Effector memory CD8-positive, alpha-beta T cell (primary cell): ENCODE results near the gene CDK9.

ENCODE experiments used
- ATAC-seq: fragments of 150-1000 bp; cut with Tn5 transposase; replicated peaks from 2 replicates; pipeline ENCODE4 v1.10.0; 2021; ENCODE audit warnings: mild to moderate bottlenecking, moderate library complexity
- DNase-seq, 3 experiments: peaks; one replicate each; pipeline ENCODE4 v3.0.0; 2021
- H3K27ac Mint-ChIP-seq, 2 donors: one replicate each; pipeline ENCODE4 v1.8.0; 2022; ENCODE audit warnings: mild to moderate bottlenecking in 2 of 2, mixed read lengths in 2 of 2, moderate library complexity in 2 of 2
- H3K27me3 Mint-ChIP-seq, 2 donors: one replicate each; pipeline ENCODE4 v1.8.0; 2022; ENCODE audit warnings: mixed read lengths in 2 of 2
- H3K36me3 Mint-ChIP-seq: one replicate; pipeline ENCODE4 v1.8.0; 2022; ENCODE audit warnings: mild to moderate bottlenecking, moderate library complexity, mixed read lengths; ENCODE audit not compliant: insufficient read depth
- H3K4me1 Mint-ChIP-seq, 2 donors: one replicate each; pipeline ENCODE4 v1.8.0; 2022; ENCODE audit warnings: low read depth in 2 of 2, mixed read lengths in 2 of 2
- H3K4me3 Mint-ChIP-seq, 2 donors: one replicate each; pipeline ENCODE4 v1.8.0; 2022; ENCODE audit warnings: mild to moderate bottlenecking in 2 of 2, mixed read lengths in 2 of 2, moderate library complexity in 2 of 2
- H3K9me3 Mint-ChIP-seq, 2 donors: one replicate each; pipeline ENCODE4 v1.8.0; 2022; ENCODE audit warnings: mixed read lengths in 2 of 2
- total RNA-seq, 9 experiments: gene quantifications; one replicate each; lab custom pipeline; 2026; lab: John Stamatoyannopoulos, UW

Gene CDK9
- total RNA-seq = 60.8 to 123 (median 91.3) reads per million in 9 experiments

DNA sequence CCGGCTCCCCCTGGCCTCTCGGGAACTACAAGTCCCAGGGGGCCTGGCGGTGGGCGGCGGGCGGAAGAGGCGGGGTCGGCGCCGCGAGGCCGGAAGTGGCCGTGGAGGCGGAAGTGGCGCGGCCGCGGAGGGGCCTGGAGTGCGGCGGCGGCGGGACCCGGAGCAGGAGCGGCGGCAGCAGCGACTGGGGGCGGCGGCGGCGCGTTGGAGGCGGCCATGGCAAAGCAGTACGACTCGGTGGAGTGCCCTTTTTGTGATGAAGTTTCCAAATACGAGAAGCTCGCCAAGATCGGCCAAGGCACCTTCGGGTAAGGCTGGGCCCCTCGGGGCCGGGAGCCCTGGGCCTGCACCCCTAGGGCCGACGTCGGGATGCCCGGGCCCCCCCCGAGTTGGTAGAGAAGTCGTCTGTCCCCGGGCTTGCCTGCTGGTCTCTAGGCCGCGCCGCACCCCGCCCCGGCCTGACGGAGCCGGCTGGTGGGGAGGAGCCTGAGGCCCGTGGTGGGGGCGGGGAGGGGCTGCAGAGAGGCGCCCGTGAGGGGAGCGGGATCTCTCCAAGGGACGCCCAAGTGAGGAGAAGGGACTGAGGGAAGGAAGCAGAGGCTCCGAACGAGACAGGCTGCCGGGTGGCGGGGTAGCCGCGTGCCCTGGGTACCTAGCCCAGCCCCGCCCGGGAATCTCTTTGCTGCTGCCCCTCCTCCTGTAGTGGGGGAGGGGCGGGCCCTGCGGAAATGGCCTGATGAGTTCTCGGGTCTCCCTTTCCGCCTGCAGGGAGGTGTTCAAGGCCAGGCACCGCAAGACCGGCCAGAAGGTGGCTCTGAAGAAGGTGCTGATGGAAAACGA, at the start of gene CDK9:
Gene CDK9, plus strand, starts transcription at position 102 of the 840 bp plus-strand sequence. Its CDS starts 115 bp downstream, at position 217.
- peak within 1 kb of the TSS; percentile 88 to 91 for H3K4me3 Mint-ChIP-seq
- H3K36me3 Mint-ChIP-seq = peaks cover 70% of the 10 kb centered on the region
- peak within 1 kb of the TSS; percentile 95 to 98 for H3K27ac Mint-ChIP-seq
- DNase-seq = peak; percentile 91 to 97 (median 95)
- H3K4me1 Mint-ChIP-seq = peaks cover 50 to 52% of the 10 kb centered on the region in 2 donors
- H3K9me3 Mint-ChIP-seq = no peaks in the 10 kb centered on the region
- H3K27me3 Mint-ChIP-seq = no peaks in the 10 kb centered on the region
- peak; percentile 64 for ATAC-seq

DNA sequence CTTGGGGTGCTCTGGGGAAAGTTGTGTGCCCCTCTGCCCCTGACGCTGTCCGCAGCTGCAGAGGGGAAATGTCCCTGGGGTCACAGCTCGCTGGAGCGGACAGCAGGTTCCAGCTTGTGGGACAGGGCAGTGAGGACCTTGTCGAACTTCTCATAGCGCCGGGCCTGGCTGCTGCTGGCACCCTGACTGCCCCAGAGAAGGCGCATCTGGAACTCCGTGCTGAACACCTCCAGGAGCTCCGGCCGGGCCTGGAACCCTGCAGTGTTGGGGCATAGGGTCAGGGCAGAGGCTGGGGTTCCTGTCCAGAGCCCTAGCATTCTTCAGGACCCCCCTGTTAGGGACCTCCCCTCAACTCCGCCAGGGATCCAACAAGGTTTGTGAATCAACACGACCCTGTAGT, 47.2 kb upstream of the CDK9 start:
- no peaks in the 10 kb centered on the region for H3K27me3 Mint-ChIP-seq
- no peak for ATAC-seq
- H3K27ac Mint-ChIP-seq = peak overlapping the region in 1 of 2 donors; percentile 88

GRCh38 chr9:127739614-127740330, 46.1 kb upstream of the CDK9 start:
- H3K4me1 Mint-ChIP-seq = peaks cover 3% of the 10 kb centered on the region in 2 donors
- no peak for DNase-seq
- peaks cover 88% of the 10 kb centered on the region for H3K36me3 Mint-ChIP-seq
- no peaks in the 10 kb centered on the region for H3K27me3 Mint-ChIP-seq
- H3K9me3 Mint-ChIP-seq = no peaks in the 10 kb centered on the region
- H3K27ac Mint-ChIP-seq = peak overlapping the region; percentile 82 to 91
- H3K4me3 Mint-ChIP-seq = no peak overlapping the region
- no peak for ATAC-seq

More for the DNA sequence above, 47.2 kb upstream of the CDK9 start:
- H3K9me3 Mint-ChIP-seq = no peaks in the 10 kb centered on the region
- H3K4me3 Mint-ChIP-seq = no peak overlapping the region
- peaks cover 8 to 11% of the 10 kb centered on the region in 2 donors for H3K4me1 Mint-ChIP-seq
- peaks cover 77% of the 10 kb centered on the region for H3K36me3 Mint-ChIP-seq
- no peak for DNase-seq

DNA sequence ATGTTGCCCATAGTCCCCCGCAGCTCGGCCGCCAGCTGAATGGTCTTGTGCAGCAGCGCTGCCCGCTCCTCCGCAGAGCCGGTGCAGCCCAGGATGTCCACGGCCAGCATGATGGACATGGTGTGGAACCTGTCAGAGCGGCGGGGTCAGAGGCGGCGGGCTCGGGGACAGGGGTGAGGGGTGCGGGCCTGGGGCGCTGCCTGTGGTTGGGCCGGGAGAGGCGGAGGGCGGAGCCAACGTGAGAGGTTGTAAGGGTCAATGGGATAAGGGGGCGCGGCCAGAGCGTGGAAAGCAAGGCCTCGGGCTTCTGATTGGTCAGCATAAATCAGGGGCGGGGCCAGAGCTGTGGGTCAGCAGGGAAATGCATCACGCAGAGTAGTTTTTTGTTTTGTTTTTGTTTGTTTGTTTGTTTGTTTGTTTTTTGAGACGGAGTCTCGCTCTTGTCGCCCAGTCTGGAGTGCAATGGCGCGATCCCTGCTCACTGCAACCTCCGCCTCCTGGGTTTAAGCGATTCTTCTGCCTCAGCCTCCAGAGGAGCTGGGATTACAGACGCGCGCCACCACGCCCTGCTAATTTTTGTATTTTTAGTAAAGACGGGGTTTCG, 43.9 kb upstream of the CDK9 start:
- ATAC-seq (no peak), DNase-seq (no peak)
- Mint-ChIP-seq H3K27ac (peak overlapping the region in 1 of 2 donors; percentile 26), H3K27me3 (no peaks in the 10 kb centered on the region), H3K9me3 (no peaks in the 10 kb centered on the region), H3K4me1 (peaks cover under 1 to 4% of the 10 kb centered on the region in 2 donors), H3K4me3 (no peak overlapping the region), H3K36me3 (peaks cover 96% of the 10 kb centered on the region)

- Mint-ChIP-seq H3K27ac (no peak overlapping the region), H3K27me3 (no peaks in the 10 kb centered on the region), H3K4me3 (no peak overlapping the region), H3K4me1 (peaks cover 3 to 7% of the 10 kb centered on the region in 2 donors), H3K9me3 (no peaks in the 10 kb centered on the region), H3K36me3 (peaks cover 96% of the 10 kb centered on the region)
- ATAC-seq (no peak), DNase-seq (no peak)
These were observed 43.3 kb upstream of the CDK9 start for GRCh38 chr9:127742435-127743088.

DNA sequence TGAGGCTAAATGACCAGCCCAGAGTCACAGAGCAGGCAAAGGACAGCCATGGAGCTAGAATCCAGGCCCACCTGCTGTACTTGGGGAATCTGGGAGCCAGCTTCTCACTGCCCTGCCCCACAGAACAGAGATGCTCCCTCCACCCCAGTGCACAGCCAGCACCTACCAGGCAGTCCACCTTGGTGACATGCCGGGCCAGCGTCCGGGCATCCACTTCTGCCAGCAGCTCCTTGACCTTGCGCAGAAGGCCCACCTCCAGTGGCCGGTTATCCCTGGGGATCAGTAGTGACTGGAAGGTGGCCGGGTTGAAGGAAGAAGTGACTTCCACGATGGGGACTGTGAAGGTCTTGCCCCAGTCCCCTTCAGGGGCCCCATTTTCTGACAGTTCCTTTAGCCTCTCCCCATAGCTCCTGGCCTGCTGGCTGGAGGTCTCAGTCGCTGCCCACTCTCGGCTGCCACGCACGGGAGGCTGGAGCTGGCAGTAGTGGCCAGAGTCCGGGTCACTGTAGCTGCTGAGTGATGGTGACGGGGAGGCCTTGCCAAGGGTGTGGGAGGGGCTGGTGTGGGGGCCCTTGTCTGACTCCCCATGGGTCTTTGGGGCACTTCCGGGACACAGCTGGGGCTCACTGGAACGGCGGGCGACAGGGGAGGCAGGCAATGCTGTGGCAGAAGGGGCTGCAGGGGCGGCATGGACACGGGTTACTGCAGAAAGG, 41.3 kb upstream of the CDK9 start:
- H3K36me3 Mint-ChIP-seq = peaks cover 93% of the 10 kb centered on the region
- peaks cover 3 to 9% of the 10 kb centered on the region in 2 donors for H3K4me1 Mint-ChIP-seq

DNA sequence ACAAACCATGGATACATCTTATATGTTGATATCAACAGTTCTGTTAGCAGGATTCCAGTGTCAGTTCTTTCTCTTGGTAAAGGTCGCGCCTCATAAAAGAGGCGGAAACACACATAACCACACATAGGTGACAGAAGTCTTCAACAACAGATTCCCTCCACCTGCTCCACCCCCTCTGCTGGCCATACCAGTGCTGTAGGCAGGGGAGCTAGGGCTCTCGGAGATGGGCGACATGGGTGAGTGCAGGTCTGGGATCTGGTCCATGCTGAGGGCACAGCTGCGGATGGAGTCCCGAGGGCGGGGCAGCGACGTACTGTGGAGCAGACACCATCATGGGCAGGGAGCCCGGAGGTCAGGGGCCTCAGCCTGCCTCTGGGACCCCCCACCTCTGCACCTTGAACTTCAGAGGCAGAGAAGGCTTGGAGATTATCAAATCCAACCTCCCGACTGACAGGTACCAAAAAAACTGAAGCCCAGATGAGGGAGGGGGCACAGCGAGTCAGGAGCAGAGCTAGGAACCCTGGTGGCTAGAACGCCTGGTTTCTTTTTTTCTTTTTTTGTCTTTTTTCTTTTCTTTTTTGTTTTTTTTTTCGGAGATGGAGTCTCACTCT, 38.8 kb upstream of the CDK9 start:
- H3K4me3 Mint-ChIP-seq = peak overlapping the region; percentile 20 to 53
- no peaks in the 10 kb centered on the region for H3K27me3 Mint-ChIP-seq
- H3K27ac Mint-ChIP-seq = peak overlapping the region; percentile 88 to 91
- DNase-seq = peak in 2 of 3 experiments; percentile 33 to 39
- ATAC-seq = peak; percentile 95
- peaks cover 9 to 19% of the 10 kb centered on the region in 2 donors for H3K4me1 Mint-ChIP-seq
- peaks cover 82% of the 10 kb centered on the region for H3K36me3 Mint-ChIP-seq
- H3K9me3 Mint-ChIP-seq = no peaks in the 10 kb centered on the region

More for the DNA sequence above, 41.3 kb upstream of the CDK9 start:
- Mint-ChIP-seq H3K4me3 (no peak overlapping the region), H3K27ac (peak overlapping the region; percentile 29 to 55), H3K9me3 (no peaks in the 10 kb centered on the region), H3K27me3 (no peaks in the 10 kb centered on the region)
- DNase-seq (no peak), ATAC-seq (no peak)

- no peaks in the 10 kb centered on the region for H3K27me3 Mint-ChIP-seq
- H3K36me3 Mint-ChIP-seq = peaks cover 69% of the 10 kb centered on the region
- DNase-seq (no peak), ATAC-seq (no peak)
- H3K27ac Mint-ChIP-seq = peak overlapping the region in 1 of 2 donors; percentile 91
- no peaks in the 10 kb centered on the region for H3K9me3 Mint-ChIP-seq
- H3K4me3 Mint-ChIP-seq = no peak overlapping the region
- peaks cover 9 to 26% of the 10 kb centered on the region in 2 donors for H3K4me1 Mint-ChIP-seq
These were observed 36.6 kb upstream of the CDK9 start for GRCh38 chr9:127749090-127749787.

- no peak for DNase-seq
- Mint-ChIP-seq H3K9me3 (no peaks in the 10 kb centered on the region), H3K4me3 (no peak overlapping the region), H3K27ac (peak overlapping the region; percentile 79 to 92), H3K27me3 (no peaks in the 10 kb centered on the region), H3K36me3 (peaks cover 50% of the 10 kb centered on the region), H3K4me1 (peaks cover 9 to 26% of the 10 kb centered on the region in 2 donors)
- ATAC-seq = no peak
These were observed 34.4 kb upstream of the CDK9 start for GRCh38 chr9:127751269-127752054.

GRCh38 chr9:127753148-127753547, 32.7 kb upstream of the CDK9 start:
- no peaks in the 10 kb centered on the region for H3K27me3 Mint-ChIP-seq
- ATAC-seq (no peak), DNase-seq (no peak)
- no peaks in the 10 kb centered on the region for H3K9me3 Mint-ChIP-seq
- peaks cover 6 to 19% of the 10 kb centered on the region in 2 donors for H3K4me1 Mint-ChIP-seq
- peaks cover 45% of the 10 kb centered on the region for H3K36me3 Mint-ChIP-seq
- peak overlapping the region in 1 of 2 donors; percentile 92 for H3K27ac Mint-ChIP-seq
- H3K4me3 Mint-ChIP-seq = no peak overlapping the region

DNA sequence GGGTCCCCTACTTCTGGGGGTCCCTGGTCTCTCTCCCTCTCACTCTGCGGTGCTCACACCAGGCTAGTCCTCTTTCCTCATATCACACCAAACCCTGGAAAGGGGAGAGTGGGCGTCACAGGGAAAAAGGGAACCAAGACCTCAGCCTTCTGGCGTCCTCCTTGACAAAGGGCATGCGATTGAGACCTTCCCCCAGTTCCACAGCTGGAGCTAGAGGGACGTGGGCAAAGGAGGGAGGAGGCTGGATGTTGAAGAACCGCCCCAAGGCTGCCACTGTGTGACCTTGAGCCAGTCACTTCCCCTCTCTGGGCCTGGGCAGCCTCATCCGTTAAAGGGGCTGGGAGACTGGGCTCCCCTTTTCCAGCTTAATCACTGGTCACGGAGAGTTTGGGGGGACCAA, 32.2 kb upstream of the CDK9 start:
- Mint-ChIP-seq H3K9me3 (no peaks in the 10 kb centered on the region), H3K27ac (peak overlapping the region in 1 of 2 donors; percentile 92), H3K27me3 (no peaks in the 10 kb centered on the region), H3K36me3 (peaks cover 45% of the 10 kb centered on the region), H3K4me1 (peaks cover 8 to 20% of the 10 kb centered on the region in 2 donors), H3K4me3 (no peak overlapping the region)
- DNase-seq = no peak
- no peak for ATAC-seq
